HG02798 (cell line): ENCODE data around the gene TH.

Source experiments
- ATAC-seq: cut with Tn5 transposase; IDR thresholded peaks from one replicate; pipeline ENCODE4 v1.9.1; 2021; ENCODE audit warnings: mild to moderate bottlenecking; ENCODE audit not compliant: unreplicated experiment, poor library complexity

Gene TH

GRCh38 chr11:2164861-2165555 lies 6.6 kb downstream of the TH start:
- ATAC-seq: no peak

DNA sequence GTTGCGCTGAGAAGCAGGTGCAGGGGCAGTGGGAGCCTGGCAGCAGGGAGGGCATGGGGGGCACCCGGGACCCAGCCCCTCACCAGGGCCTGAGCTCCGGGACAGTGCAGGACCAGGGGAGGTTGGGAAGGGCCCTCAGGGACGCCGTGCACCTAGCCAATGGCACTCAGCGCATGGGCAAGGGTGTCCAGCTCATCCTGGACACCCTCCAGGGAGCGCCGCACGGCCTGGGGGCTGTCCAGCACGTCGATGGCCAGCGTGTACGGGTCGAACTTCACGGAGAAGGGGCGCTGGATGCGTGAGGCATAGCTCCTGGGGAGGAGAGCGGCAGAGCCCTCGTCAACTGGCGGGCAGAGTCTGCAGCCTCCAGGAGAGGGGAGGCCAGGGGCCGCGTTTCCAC lies 7.5 kb downstream of the TH start:
- ATAC-seq: no peak

- no peak for ATAC-seq
These were observed 8.1 kb downstream of the TH start for GRCh38 chr11:2163428-2163978.

GRCh38 chr11:2160736-2161259 lies 10.8 kb downstream of the TH start, which contains the start of gene INS:
Gene INS (minus strand): TSS chr11:2161209. CDS start chr11:2160971, 238 bp downstream.
- no peak for ATAC-seq

DNA sequence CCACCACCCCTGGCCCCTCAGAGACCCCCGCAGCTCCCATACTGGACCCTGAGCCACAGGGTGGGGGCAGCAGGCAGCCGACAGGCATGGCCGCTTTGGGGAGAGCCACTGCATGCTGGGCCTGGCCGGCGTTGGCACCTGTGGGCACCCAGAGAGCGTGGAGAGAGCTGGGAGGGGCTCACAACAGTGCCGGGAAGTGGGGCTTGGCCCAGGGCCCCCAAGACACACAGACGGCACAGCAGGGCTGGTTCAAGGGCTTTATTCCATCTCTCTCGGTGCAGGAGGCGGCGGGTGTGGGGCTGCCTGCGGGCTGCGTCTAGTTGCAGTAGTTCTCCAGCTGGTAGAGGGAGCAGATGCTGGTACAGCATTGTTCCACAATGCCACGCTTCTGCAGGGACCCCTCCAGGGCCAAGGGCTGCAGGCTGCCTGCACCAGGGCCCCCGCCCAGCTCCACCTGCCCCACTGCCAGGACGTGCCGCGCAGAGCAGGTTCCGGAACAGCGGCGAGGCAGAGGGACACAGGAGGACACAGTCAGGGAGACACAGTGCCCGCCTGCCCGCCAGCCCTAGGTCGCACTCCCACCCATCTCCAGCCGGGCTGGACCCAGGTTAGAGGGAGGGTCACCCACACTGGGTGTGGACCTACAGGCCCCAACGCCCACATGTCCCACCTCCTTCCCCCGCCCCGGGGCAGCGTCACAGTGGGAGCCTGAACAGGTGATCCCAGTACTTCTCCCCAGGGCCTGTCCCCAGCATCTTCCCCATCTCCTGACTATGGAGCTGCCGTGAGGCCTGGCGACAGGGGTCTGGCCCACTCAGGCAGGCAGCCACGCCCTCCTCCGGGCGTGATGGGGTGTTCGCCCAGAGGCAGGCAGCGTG lies 11.8 kb downstream of the TH start:
- ATAC-seq: no peak

DNA sequence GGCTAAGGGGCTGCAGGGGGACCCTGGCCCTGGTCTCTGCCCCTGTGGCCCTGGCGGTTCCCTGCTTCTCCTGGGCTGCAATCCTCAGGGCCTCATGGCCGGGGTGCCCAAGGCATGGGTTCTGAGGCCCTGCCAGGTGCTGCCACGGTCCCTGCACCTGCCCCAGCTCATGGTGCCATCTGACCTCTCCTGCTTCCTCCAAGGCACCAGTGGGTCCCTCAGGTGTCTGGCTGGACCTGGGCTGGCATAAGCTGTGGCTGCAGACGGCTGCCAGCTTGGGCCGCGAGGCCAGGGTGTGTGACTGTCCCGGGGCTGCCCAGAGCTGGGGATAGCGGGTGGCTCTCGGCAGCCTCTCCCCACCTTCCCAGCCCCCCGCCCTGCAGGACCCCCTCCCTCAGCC lies 12.6 kb downstream of the TH start:
- ATAC-seq: no peak

DNA sequence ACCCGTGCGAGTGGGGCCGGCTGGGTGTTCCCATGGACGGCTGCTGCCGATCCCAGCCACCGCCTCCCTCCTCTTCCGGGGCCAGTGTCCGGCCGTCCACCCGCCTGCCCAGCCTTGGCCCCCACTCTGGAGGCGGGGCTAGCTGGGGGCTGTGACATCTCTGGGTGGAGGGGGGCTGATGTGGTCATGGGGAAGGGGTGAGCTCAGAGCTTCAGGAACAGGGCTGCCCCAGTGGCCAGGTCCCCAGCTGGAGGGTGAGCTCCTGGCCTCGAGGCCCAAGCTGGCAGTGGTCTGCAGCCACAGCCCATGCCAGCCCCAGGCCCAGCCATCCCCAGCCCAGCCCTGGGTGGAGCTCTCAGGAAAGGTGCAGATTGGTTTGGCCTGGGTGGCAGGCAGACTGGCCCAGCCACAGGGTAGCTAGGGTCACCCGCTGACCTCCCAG lies 13.3 kb downstream of the TH start:
- no peak for ATAC-seq

- no peak for ATAC-seq
These were observed 14.1 kb downstream of the TH start for GRCh38 chr11:2157294-2158040.

DNA sequence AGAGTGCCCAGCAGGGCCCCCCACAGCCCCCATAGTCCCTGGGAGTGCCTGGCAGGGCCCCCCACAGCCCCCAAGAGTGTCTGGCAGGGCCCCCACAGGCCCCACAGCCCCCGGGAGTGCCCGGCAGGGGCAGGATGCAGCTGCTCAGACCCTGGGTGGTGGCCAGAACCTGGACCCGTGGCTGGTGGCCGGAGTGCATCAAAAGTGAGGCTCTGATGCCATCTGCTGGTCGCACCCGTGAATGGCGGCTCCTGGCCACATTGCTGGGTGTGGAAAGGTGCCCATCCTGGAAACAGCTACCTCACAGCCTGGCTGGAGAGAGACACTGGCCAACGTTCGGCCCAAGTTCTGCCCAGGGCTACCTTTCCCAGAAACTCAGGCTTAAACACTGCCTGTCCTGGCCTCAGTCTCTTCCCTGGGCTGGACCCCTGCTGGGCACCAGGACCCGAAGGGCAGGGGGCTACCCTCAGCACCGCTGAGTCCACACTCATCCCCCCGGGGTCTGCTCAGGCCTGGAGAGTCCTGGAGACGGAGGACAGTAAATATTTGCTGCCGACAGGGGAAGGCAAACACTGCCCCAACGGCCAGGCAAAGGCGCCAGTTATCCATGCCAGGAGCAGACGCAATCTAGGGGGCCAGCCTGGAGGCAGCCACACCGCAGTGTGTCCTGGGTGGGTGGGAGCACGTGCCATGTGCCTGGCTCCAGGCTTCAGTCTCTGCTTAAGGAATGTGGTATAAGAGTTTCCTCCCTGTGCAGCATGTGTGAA lies 15.0 kb downstream of the TH start:
- ATAC-seq: no peak

GRCh38 chr11:2155511-2155910 lies 16.1 kb downstream of the TH start:
- no peak for ATAC-seq

GRCh38 chr11:2154889-2155288 lies 16.7 kb downstream of the TH start:
- no peak for ATAC-seq

GRCh38 chr11:2154195-2154585 lies 17.4 kb downstream of the TH start:
- ATAC-seq: no peak

DNA sequence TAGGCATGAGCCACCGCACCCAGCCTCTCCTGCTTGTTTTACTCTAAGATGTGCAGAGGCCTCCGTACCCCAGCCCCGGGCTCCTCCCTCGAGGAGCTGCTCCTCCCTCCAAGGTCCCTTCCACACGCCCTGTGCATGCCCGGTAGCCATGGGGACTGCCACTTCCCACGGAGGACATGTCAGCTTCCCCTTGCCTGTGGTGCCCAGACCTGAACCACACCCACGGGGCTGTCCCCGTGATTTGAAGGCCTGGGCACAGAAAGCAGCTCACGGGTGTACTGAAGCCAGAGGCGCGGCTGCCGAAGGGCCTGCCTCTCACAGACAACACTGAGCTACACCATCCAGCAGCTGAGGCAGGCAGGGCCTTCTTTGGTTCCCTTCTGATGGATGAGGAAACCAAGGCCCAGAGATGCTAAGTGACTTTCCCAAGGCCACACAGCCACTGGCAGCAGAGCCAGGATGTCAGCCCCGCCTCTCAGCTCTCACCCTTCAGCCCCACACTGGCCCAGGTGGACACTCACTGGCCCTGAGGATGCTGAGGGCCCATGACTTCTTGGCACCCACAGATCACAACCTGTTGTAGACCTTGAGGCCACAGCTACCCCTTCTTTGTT lies 17.9 kb downstream of the TH start:
- ATAC-seq: no peak

GRCh38 chr11:2151500-2152257 lies 19.9 kb downstream of the TH start:
- ATAC-seq: no peak

GRCh38 chr11:2149864-2150847 lies 21.5 kb downstream of the TH start:
- ATAC-seq: no peak

DNA sequence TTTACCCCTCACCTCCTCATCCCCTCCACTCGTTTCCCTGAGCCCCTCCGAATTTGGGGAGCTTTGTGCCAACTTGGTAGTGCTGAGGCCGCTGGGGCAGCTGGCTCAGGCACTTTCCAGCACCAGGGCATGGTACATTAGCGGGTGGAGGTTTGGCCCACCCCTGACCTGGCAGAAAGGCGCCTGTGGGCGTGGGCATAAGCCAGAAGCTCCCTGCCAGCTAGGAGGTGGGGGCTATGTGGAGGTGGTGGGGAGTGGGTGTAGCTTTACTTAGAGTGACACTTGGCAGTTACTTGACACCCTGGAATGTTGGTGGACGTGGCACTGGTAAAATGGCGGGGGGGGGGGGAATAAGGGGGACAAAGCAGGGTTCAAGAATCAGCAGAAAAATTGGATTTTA lies 22.2 kb downstream of the TH start:
- no peak for ATAC-seq

- no peak for ATAC-seq
These were observed 23.0 kb downstream of the TH start for GRCh38 chr11:2148595-2148994.
